H9 (cell line): Measurements from ENCODE around the gene COL19A1. TPM values are rescaled to one million over a fixed set of nuclear protein-coding genes. Genes with fewer than 3 reads are reported as not detected.

Source experiments
- DNase-seq: peaks from one replicate; pipeline ENCODE4 v3.0.0-alpha.2; 2017
- H2AFZ ChIP-seq: one replicate; pipeline ENCODE4 v1.6.1; 2013; ENCODE audit warnings: mild to moderate bottlenecking, low read length, control low read depth, moderate library complexity
- H2AK5ac ChIP-seq: 2 replicates; pipeline ENCODE4 v1.6.1; 2013; ENCODE audit warnings: low read length, control low read depth, mixed read lengths; ENCODE audit not compliant: insufficient read length
- H2BK120ac ChIP-seq: one replicate; pipeline ENCODE4 v1.6.1; 2013; ENCODE audit warnings: low read depth, mild to moderate bottlenecking, low read length, control low read depth, inconsistent platforms; ENCODE audit not compliant: poor library complexity, severe bottlenecking
- H2BK12ac ChIP-seq: 2 replicates; pipeline ENCODE4 v1.6.1; 2013; ENCODE audit warnings: low read length, control low read depth, mixed read lengths, low read depth; ENCODE audit not compliant: insufficient read length
- H2BK15ac ChIP-seq: 2 replicates; pipeline ENCODE4 v1.6.1; 2013; ENCODE audit warnings: low read depth, low read length, control low read depth
- H2BK20ac ChIP-seq: one replicate; pipeline ENCODE4 v1.6.1; 2013; ENCODE audit warnings: low read depth, mild to moderate bottlenecking, low read length, control low read depth, inconsistent platforms; ENCODE audit not compliant: poor library complexity, severe bottlenecking
- H2BK5ac ChIP-seq: 2 replicates; pipeline ENCODE4 v1.6.1; 2013; ENCODE audit warnings: low read length, control low read depth, mixed read lengths; ENCODE audit not compliant: insufficient read length
- H3K14ac ChIP-seq: 2 replicates; pipeline ENCODE4 v1.6.1; 2013; ENCODE audit warnings: low read length, control low read depth; ENCODE audit not compliant: insufficient read depth
- H3K18ac ChIP-seq: 2 replicates; pipeline ENCODE4 v1.6.1; 2013; ENCODE audit warnings: low read depth, mild to moderate bottlenecking, mixed read lengths, low read length, control low read depth; ENCODE audit not compliant: insufficient read length
- H3K23ac ChIP-seq: 2 replicates; pipeline ENCODE4 v1.6.1; 2013; ENCODE audit warnings: low read length, control low read depth, mixed read lengths, low read depth; ENCODE audit not compliant: insufficient read length
- H3K23me2 ChIP-seq: 2 replicates; pipeline ENCODE4 v1.6.1; 2013; ENCODE audit warnings: low read depth, mild to moderate bottlenecking, mixed read lengths, low read length, control low read depth; ENCODE audit not compliant: insufficient read length, poor library complexity, severe bottlenecking
- H3K27ac ChIP-seq: 2 replicates; pipeline ENCODE4 v1.5.1; 2013; ENCODE audit warnings: low read length, control low read depth, mixed read lengths, low read depth; ENCODE audit not compliant: insufficient read length
- H3K27me3 ChIP-seq: 2 replicates; pipeline ENCODE4 v1.6.1; 2013; ENCODE audit warnings: low read length, control low read depth, inconsistent platforms; ENCODE audit not compliant: insufficient read depth
- H3K4ac ChIP-seq: 2 replicates; pipeline ENCODE4 v1.6.1; 2013; ENCODE audit warnings: low read depth, mild to moderate bottlenecking, control low read depth, inconsistent platforms, low read length, moderate library complexity
- H3K4me1 ChIP-seq: 2 replicates; pipeline ENCODE4 v1.6.1; 2013; ENCODE audit warnings: low read length, control low read depth, inconsistent platforms; ENCODE audit not compliant: insufficient read depth
- H3K4me2 ChIP-seq: 2 replicates; pipeline ENCODE4 v1.6.1; 2013; ENCODE audit warnings: low read length, control low read depth, mixed read lengths; ENCODE audit not compliant: insufficient read length, insufficient read depth
- H3K56ac ChIP-seq: 2 replicates; pipeline ENCODE4 v1.6.1; 2013; ENCODE audit warnings: low read depth, mild to moderate bottlenecking, mixed read lengths, low read length, control low read depth; ENCODE audit not compliant: insufficient read length
- H3K79me1 ChIP-seq: 2 replicates; pipeline ENCODE4 v1.6.1; 2013; ENCODE audit warnings: low read depth, mild to moderate bottlenecking, moderate library complexity, low read length, control low read depth, inconsistent platforms; ENCODE audit not compliant: insufficient read depth, poor library complexity, severe bottlenecking
- H3K79me2 ChIP-seq: 2 replicates; pipeline ENCODE4 v1.6.1; 2013; ENCODE audit warnings: low read length, control low read depth, inconsistent platforms; ENCODE audit not compliant: insufficient read depth
- H3K9ac ChIP-seq: 2 replicates; pipeline ENCODE4 v1.6.1; 2013; ENCODE audit warnings: low read length, control low read depth, mixed read lengths; ENCODE audit not compliant: insufficient read length; ENCODE audit errors: extremely low read depth
- H3K9me3 ChIP-seq: one replicate; pipeline ENCODE4 v1.6.1; 2013; ENCODE audit warnings: low read depth, low read length, inconsistent platforms; ENCODE audit not compliant: control insufficient read depth
- H3T11ph ChIP-seq: one replicate; pipeline ENCODE4 v1.6.1; 2013; ENCODE audit warnings: mild to moderate bottlenecking, low read length, control low read depth, inconsistent platforms
- H4K20me1 ChIP-seq: one replicate; pipeline ENCODE4 v1.6.1; 2013; ENCODE audit not compliant: control insufficient read depth, insufficient read length, insufficient read depth
- H4K5ac ChIP-seq: 2 replicates; pipeline ENCODE4 v1.6.1; 2013; ENCODE audit warnings: low read depth, mild to moderate bottlenecking, mixed read lengths, low read length, control low read depth; ENCODE audit not compliant: insufficient read length
- H4K8ac ChIP-seq: replicated peaks from 2 replicates; pipeline ENCODE4 v1.6.1; 2013; ENCODE audit warnings: low read length, control low read depth, mixed read lengths, low read depth; ENCODE audit not compliant: insufficient read length
- H4K91ac ChIP-seq: 2 replicates; pipeline ENCODE4 v1.6.1; 2013; ENCODE audit warnings: low read depth, mild to moderate bottlenecking, moderate library complexity, mixed read lengths, low read length, control low read depth; ENCODE audit not compliant: insufficient read length
- H3K27ac Mint-ChIP-seq, 3 experiments: 2 replicates in 2 of 3; 3 replicates in 1 of 3; pipeline ENCODE4 v1.8.0; 2020 to 2021; ENCODE audit warnings: mixed read lengths in 3 of 3, mild to moderate bottlenecking in 1 of 3, moderate library complexity in 1 of 3
- H3K27me3 Mint-ChIP-seq: 2 replicates; pipeline ENCODE4 v1.8.0; 2021; ENCODE audit warnings: low read depth, mild to moderate bottlenecking, moderate library complexity, mixed read lengths
- H3K36me3 Mint-ChIP-seq, 3 experiments: 2 replicates in 2 of 3; 3 replicates in 1 of 3; pipeline ENCODE4 v1.8.0; 2020 to 2021; ENCODE audit warnings: low read depth in 3 of 3, mixed read lengths in 3 of 3; ENCODE audit not compliant: insufficient read depth in 1 of 3
- H3K4me1 Mint-ChIP-seq, 2 experiments: 2 replicates each; pipeline ENCODE4 v1.8.0; 2020; ENCODE audit warnings: mixed read lengths in 2 of 2
- H3K4me3 Mint-ChIP-seq, 2 experiments: 2 replicates in 1 of 2; 3 replicates in 1 of 2; pipeline ENCODE4 v1.8.0; 2020 to 2021; ENCODE audit warnings: mild to moderate bottlenecking in 2 of 2, mixed read lengths in 2 of 2, moderate library complexity in 1 of 2
- H3K9me3 Mint-ChIP-seq, 2 experiments: 2 replicates in 1 of 2; 3 replicates in 1 of 2; pipeline ENCODE4 v1.8.0; 2020; ENCODE audit warnings: mild to moderate bottlenecking in 2 of 2, mixed read lengths in 2 of 2, moderate library complexity in 1 of 2
- WGBS: extraction: QIAGEN DNeasy Blood & Tissue Kit; methylation state at CpG from one replicate; pipeline ENCODE4 v1.1.7; 2013; ENCODE audit warnings: missing lambda C conversion rate, low lambda C conversion rate, mixed read lengths; ENCODE audit not compliant: insufficient read length; ENCODE audit errors: extremely low coverage; 5-methylcytosine and 5-hydroxymethylcytosine counted together
- total RNA-seq: library from RNA; stranded (reverse); gene quantifications from 2 replicates; pipeline ENCODE4 v1.2.1, GENCODE V29; 2021
- TF ChIP-seq, protein P1 (sequence below): fragments of 200-600 bp; sonication (generic); conservative IDR thresholded peaks from 3 replicates; pipeline ENCODE4 v1.8.0; 2021; ENCODE audit warnings: antibody characterized with exemption, mild to moderate bottlenecking

COL19A1 gene
- total RNA-seq, 1 experiment from 2014 or later = not detected

DNA sequence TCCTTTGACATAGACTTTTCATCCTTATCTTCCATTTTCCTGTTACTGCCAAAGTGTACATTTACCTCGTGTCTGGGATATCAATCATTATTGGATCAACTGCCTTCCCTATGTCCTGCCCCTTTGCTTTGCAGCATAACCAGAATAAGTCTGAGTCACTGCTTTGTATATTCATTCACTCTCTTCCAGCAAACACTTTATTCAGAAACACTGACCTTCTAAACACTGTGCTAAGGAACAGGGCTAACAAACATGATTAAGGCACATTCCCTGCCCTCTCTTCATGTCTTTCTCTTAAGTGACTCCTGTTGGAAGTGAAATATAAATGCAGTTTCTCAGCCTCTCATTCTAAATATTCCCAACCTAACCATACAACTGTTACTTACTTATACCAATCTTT, 66.9 kb downstream of the COL19A1 start:
- Histone ChIP-seq H3K18ac (no peak overlapping the region), H2AFZ (no peak overlapping the region), H4K91ac (no peak overlapping the region), H4K20me1 (no peaks in the 10 kb centered on the region), H3K23me2 (no peaks in the 10 kb centered on the region), H2AK5ac (no peak overlapping the region), H3K27ac (no peak overlapping the region), H3T11ph (no peak overlapping the region), H3K14ac (no peak overlapping the region), H3K23ac (no peak overlapping the region), H2BK15ac (no peak overlapping the region), H2BK120ac (no peak overlapping the region), H3K4me1 (no peaks in the 10 kb centered on the region), H2BK5ac (no peak overlapping the region), H4K8ac (no peak overlapping the region), H3K27me3 (no peaks in the 10 kb centered on the region), H3K56ac (no peak overlapping the region), H2BK12ac (no peak overlapping the region), H3K79me2 (no peaks in the 10 kb centered on the region), H3K4me2 (no peak overlapping the region), H4K5ac (no peak overlapping the region), H3K4ac (no peak overlapping the region), H3K79me1 (no peaks in the 10 kb centered on the region), H3K9ac (no peak overlapping the region), H3K9me3 (no peaks in the 10 kb centered on the region), H2BK20ac (no peak overlapping the region)
- DNase-seq = no peak
- H3K27ac Mint-ChIP-seq = no peak overlapping the region
- H3K4me3 Mint-ChIP-seq = no peak overlapping the region
- no CpG with 5 or more reads among the region's 1 CpG for WGBS
- H3K27me3 Mint-ChIP-seq = no peaks in the 10 kb centered on the region
- H3K9me3 Mint-ChIP-seq = no peaks in the 10 kb centered on the region
- no peaks in the 10 kb centered on the region for H3K36me3 Mint-ChIP-seq
- no peaks in the 10 kb centered on the region for H3K4me1 Mint-ChIP-seq
- TF ChIP-seq, protein P1, sequence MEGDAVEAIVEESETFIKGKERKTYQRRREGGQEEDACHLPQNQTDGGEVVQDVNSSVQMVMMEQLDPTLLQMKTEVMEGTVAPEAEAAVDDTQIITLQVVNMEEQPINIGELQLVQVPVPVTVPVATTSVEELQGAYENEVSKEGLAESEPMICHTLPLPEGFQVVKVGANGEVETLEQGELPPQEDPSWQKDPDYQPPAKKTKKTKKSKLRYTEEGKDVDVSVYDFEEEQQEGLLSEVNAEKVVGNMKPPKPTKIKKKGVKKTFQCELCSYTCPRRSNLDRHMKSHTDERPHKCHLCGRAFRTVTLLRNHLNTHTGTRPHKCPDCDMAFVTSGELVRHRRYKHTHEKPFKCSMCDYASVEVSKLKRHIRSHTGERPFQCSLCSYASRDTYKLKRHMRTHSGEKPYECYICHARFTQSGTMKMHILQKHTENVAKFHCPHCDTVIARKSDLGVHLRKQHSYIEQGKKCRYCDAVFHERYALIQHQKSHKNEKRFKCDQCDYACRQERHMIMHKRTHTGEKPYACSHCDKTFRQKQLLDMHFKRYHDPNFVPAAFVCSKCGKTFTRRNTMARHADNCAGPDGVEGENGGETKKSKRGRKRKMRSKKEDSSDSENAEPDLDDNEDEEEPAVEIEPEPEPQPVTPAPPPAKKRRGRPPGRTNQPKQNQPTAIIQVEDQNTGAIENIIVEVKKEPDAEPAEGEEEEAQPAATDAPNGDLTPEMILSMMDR = no peak
